Mesendoderm (in vitro differentiated cells): Measurements from ENCODE around the gene SERPINB1.

Source experiments
- DNase-seq: peaks from one replicate; pipeline ENCODE4 v3.0.0; 2013
- H2AK5ac ChIP-seq: 2 replicates; pipeline ENCODE4 v1.6.1; 2013; ENCODE audit warnings: low read length, inconsistent platforms
- H2BK120ac ChIP-seq: 2 replicates; pipeline ENCODE4 v1.6.1; 2013; ENCODE audit warnings: low read depth, mild to moderate bottlenecking, low read length, moderate library complexity, mixed read lengths
- H2BK15ac ChIP-seq: replicated peaks from 2 replicates; pipeline ENCODE4 v1.6.1; 2013; ENCODE audit warnings: low read depth, mild to moderate bottlenecking, moderate library complexity
- H2BK5ac ChIP-seq: 2 replicates; pipeline ENCODE4 v1.6.1; 2013; ENCODE audit warnings: low read length, inconsistent platforms
- H3K18ac ChIP-seq: 2 replicates; pipeline ENCODE4 v1.6.1; 2013; ENCODE audit warnings: mild to moderate bottlenecking, low read length, mixed read lengths
- H3K23ac ChIP-seq: one replicate; pipeline ENCODE4 v1.6.1; 2013; ENCODE audit warnings: low read length
- H3K27ac ChIP-seq: 2 replicates; pipeline ENCODE4 v1.5.1; 2013; ENCODE audit warnings: low read depth, mild to moderate bottlenecking, inconsistent platforms, low read length, moderate library complexity
- H3K27me3 ChIP-seq: 2 replicates; pipeline ENCODE4 v1.6.1; 2013; ENCODE audit warnings: low read length, control low read depth, mild to moderate bottlenecking, inconsistent platforms; ENCODE audit not compliant: insufficient read depth, poor library complexity
- H3K36me3 ChIP-seq: 2 replicates; pipeline ENCODE4 v1.6.1; 2013; ENCODE audit warnings: low read length, inconsistent platforms; ENCODE audit not compliant: control insufficient read depth, insufficient read depth
- H3K4ac ChIP-seq: one replicate; pipeline ENCODE4 v1.6.1; 2013; ENCODE audit warnings: low read depth, mild to moderate bottlenecking, low read length, moderate library complexity
- H3K4me1 ChIP-seq: 2 replicates; pipeline ENCODE4 v1.6.1; 2013; ENCODE audit warnings: low read depth, low read length, inconsistent platforms; ENCODE audit not compliant: control insufficient read depth
- H3K4me2 ChIP-seq: 2 replicates; pipeline ENCODE4 v1.6.1; 2013; ENCODE audit warnings: low read length
- H3K4me3 ChIP-seq: 2 replicates; pipeline ENCODE4 v1.5.1; 2013; ENCODE audit warnings: mild to moderate bottlenecking, low read length
- H3K56ac ChIP-seq: one replicate; pipeline ENCODE4 v1.6.1; 2013; ENCODE audit warnings: low read length
- H3K79me1 ChIP-seq: 2 replicates; pipeline ENCODE4 v1.6.1; 2013; ENCODE audit warnings: low read length, inconsistent platforms
- H3K79me2 ChIP-seq: 2 replicates; pipeline ENCODE4 v1.6.1; 2013; ENCODE audit warnings: mild to moderate bottlenecking, low read length; ENCODE audit not compliant: control insufficient read depth, insufficient read depth
- H3K9ac ChIP-seq: 2 replicates; pipeline ENCODE4 v1.6.1; 2013; ENCODE audit warnings: low read length, inconsistent platforms
- H4K5ac ChIP-seq: one replicate; pipeline ENCODE4 v1.6.1; 2013; ENCODE audit warnings: low read length
- H4K8ac ChIP-seq: one replicate; pipeline ENCODE4 v1.6.1; 2013; ENCODE audit warnings: low read depth, mild to moderate bottlenecking, control low read depth, low read length, moderate library complexity
- WGBS: extraction: QIAGEN DNeasy Blood & Tissue Kit; methylation state at CpG from one replicate; pipeline ENCODE4 v1.1.7; 2013; ENCODE audit warnings: low lambda C conversion rate, missing lambda C conversion rate; ENCODE audit not compliant: insufficient coverage; ENCODE audit errors: extremely low coverage; 5-methylcytosine and 5-hydroxymethylcytosine counted together

SERPINB1 gene

DNA sequence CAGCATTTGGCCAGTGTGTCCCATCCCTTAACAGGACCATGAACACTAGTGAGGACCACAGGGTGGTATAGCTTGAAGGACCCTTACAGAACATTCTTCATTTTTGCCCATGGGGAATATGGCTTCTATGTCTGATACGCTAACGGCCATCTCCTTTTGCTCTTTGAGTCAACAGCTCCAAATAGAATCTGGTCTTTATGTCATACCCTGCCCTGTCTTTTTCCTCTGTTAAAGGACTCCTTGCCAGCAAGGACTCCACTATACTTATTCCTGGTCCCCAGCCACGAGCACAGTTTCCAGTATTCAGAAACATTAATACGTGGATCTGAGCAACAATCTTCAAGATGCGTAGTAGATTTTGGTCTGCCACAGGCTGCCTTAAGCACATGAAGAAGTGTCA lies 22.5 kb downstream of the SERPINB1 start:
- H4K8ac ChIP-seq: no peak overlapping the region
- no peak overlapping the region for H2BK120ac ChIP-seq
- no peak overlapping the region for H3K23ac ChIP-seq
- no peak overlapping the region for H3K4me2 ChIP-seq
- H3K27me3 ChIP-seq: no peaks in the 10 kb centered on the region
- no peak overlapping the region for H3K18ac ChIP-seq
- H3K56ac ChIP-seq: no peak overlapping the region
- no peak overlapping the region for H3K27ac ChIP-seq
- no peak overlapping the region for H2AK5ac ChIP-seq
- H3K79me2 ChIP-seq: no peaks in the 10 kb centered on the region
- WGBS: no CpG with 5 or more reads among the region's 5 CpGs
- no peak overlapping the region for H2BK15ac ChIP-seq
- no peak overlapping the region for H3K4me3 ChIP-seq
- H3K4me1 ChIP-seq: no peaks in the 10 kb centered on the region
- H3K36me3 ChIP-seq: no peaks in the 10 kb centered on the region
- H4K5ac ChIP-seq: no peak overlapping the region
- no peak for DNase-seq
- no peak overlapping the region for H2BK5ac ChIP-seq
- H3K9ac ChIP-seq: no peak overlapping the region
- no peaks in the 10 kb centered on the region for H3K79me1 ChIP-seq
- no peak overlapping the region for H3K4ac ChIP-seq

DNA sequence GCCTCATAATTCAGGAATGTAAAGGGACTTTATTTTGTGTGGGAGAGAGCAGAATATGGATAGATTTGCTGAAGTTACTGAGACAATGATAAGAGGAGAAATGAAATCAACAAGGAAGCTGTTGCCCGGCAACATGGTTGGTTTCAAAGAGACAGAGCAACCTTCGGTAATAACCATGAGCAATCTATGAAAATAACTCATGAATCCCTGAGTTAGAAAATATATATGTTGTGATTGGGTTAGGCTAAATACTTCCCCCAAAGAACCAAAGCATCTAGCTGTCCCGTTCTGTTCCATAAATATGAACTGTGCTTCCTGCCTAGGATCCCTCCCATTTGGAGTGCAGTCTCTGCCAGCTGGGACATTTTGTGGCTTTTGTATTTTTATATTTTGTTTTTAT lies 23.1 kb downstream of the SERPINB1 start:
- H2BK15ac ChIP-seq: no peak overlapping the region
- no peak overlapping the region for H4K5ac ChIP-seq
- H3K4ac ChIP-seq: no peak overlapping the region
- no peak overlapping the region for H4K8ac ChIP-seq
- no peak overlapping the region for H3K27ac ChIP-seq
- no peak overlapping the region for H3K4me3 ChIP-seq
- no peaks in the 10 kb centered on the region for H3K79me1 ChIP-seq
- H2BK5ac ChIP-seq: no peak overlapping the region
- H3K27me3 ChIP-seq: no peaks in the 10 kb centered on the region
- H3K9ac ChIP-seq: no peak overlapping the region
- no peak overlapping the region for H3K23ac ChIP-seq
- H2AK5ac ChIP-seq: no peak overlapping the region
- no peaks in the 10 kb centered on the region for H3K36me3 ChIP-seq
- H3K18ac ChIP-seq: no peak overlapping the region
- WGBS: no CpG with 5 or more reads among the region's 3 CpGs
- DNase-seq: no peak
- H3K4me2 ChIP-seq: no peak overlapping the region
- no peak overlapping the region for H2BK120ac ChIP-seq
- no peaks in the 10 kb centered on the region for H3K79me2 ChIP-seq
- no peaks in the 10 kb centered on the region for H3K4me1 ChIP-seq
- no peak overlapping the region for H3K56ac ChIP-seq

DNA sequence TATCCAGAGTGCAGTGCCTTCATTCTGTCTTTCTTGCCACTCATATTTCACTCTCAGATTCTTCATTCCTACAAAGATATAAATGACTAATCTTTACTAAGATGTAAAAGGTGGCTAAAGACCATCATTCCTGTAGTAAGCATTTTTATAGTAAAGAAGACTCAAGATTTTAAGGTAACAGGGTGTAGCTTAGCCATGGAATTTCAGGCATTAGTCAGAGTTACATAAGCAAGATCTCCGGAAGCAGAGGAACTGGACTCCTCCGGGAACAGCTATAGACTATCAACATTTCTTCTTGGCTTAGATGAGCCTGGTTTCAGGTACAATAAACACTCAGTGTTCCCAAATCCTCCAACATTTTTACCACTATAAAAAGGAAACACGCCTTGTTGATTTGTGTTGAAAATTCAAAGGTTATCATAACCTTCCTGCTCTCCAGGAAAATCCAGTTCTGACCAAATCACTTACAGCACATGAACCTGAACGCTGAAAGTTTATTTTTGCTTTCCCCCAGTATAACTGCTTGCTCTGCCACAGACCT lies 23.7 kb downstream of the SERPINB1 start:
- no peak overlapping the region for H3K27ac ChIP-seq
- H2BK120ac ChIP-seq: no peak overlapping the region
- H3K56ac ChIP-seq: no peak overlapping the region
- H3K4ac ChIP-seq: no peak overlapping the region
- no peak overlapping the region for H3K9ac ChIP-seq
- H4K5ac ChIP-seq: no peak overlapping the region
- no peak overlapping the region for H3K18ac ChIP-seq
- H4K8ac ChIP-seq: no peak overlapping the region
- H3K36me3 ChIP-seq: no peaks in the 10 kb centered on the region
- H3K23ac ChIP-seq: no peak overlapping the region
- no peak overlapping the region for H2BK15ac ChIP-seq
- no CpG with 5 or more reads among the region's 4 CpGs for WGBS
- H3K4me1 ChIP-seq: no peaks in the 10 kb centered on the region
- no peaks in the 10 kb centered on the region for H3K27me3 ChIP-seq
- no peaks in the 10 kb centered on the region for H3K79me2 ChIP-seq
- H3K79me1 ChIP-seq: no peaks in the 10 kb centered on the region
- DNase-seq: no peak
- no peak overlapping the region for H3K4me2 ChIP-seq
- H3K4me3 ChIP-seq: no peak overlapping the region
- H2AK5ac ChIP-seq: no peak overlapping the region
- H2BK5ac ChIP-seq: no peak overlapping the region

DNA sequence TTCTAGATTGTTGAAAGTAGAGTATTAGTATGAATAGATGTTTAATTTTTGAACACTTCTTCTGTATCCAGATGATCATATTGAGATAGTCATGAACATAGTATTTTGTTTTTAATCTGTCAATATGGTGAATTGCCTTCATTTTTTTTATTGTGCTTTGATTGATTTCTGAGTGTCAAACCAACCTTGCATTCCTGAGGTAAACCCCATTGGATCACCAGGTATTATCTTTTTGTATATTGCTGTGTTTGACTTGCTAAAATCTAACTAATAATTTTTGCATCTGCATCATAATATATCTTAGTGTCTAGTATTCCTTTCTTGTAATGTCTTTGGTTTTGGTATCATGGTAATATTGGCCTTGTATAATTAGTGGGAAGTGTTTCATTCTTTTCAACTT lies 25.5 kb downstream of the SERPINB1 start:
- H3K56ac ChIP-seq: no peak overlapping the region
- H3K79me1 ChIP-seq: no peaks in the 10 kb centered on the region
- H3K4me2 ChIP-seq: no peak overlapping the region
- no peak overlapping the region for H3K4me3 ChIP-seq
- H2AK5ac ChIP-seq: no peak overlapping the region
- H3K36me3 ChIP-seq: no peaks in the 10 kb centered on the region
- no peak overlapping the region for H3K23ac ChIP-seq
- H4K8ac ChIP-seq: no peak overlapping the region
- H3K4ac ChIP-seq: no peak overlapping the region
- H3K27me3 ChIP-seq: no peaks in the 10 kb centered on the region
- H2BK15ac ChIP-seq: no peak overlapping the region
- H3K79me2 ChIP-seq: no peaks in the 10 kb centered on the region
- no peak overlapping the region for H2BK120ac ChIP-seq
- no peak overlapping the region for H3K18ac ChIP-seq
- no peak for DNase-seq
- no peak overlapping the region for H2BK5ac ChIP-seq
- no peak overlapping the region for H3K9ac ChIP-seq
- no peak overlapping the region for H4K5ac ChIP-seq
- H3K27ac ChIP-seq: no peak overlapping the region
- no peaks in the 10 kb centered on the region for H3K4me1 ChIP-seq

DNA sequence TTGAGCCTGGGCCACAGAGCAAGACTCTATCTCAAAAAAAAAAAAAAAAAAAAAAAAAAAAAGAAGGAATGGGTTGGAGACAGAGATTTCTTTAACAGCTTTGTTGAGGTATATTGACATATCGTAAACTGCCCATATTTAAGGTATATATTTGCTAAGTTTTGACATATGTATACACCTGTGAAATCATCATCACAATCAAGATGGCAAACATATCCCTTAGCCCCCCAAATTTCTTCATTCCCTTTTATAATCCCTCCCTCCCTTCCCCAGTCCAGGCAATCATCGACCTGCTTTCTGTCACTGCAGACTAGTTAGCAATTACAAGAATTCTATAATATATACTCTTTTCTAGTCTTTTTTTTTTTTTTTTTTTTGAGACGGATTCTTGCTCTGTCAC lies 29.0 kb downstream of the SERPINB1 start:
- no peak overlapping the region for H3K56ac ChIP-seq
- H2BK15ac ChIP-seq: no peak overlapping the region
- no peak overlapping the region for H3K4me2 ChIP-seq
- H2BK120ac ChIP-seq: no peak overlapping the region
- no peak overlapping the region for H4K5ac ChIP-seq
- no peaks in the 10 kb centered on the region for H3K27me3 ChIP-seq
- H2BK5ac ChIP-seq: no peak overlapping the region
- WGBS: no CpG with 5 or more reads among the region's 3 CpGs
- no peak for DNase-seq
- no peak overlapping the region for H3K23ac ChIP-seq
- H4K8ac ChIP-seq: no peak overlapping the region
- H3K4ac ChIP-seq: no peak overlapping the region
- no peak overlapping the region for H3K9ac ChIP-seq
- no peaks in the 10 kb centered on the region for H3K79me2 ChIP-seq
- no peak overlapping the region for H3K27ac ChIP-seq
- no peak overlapping the region for H3K18ac ChIP-seq
- H3K4me1 ChIP-seq: no peaks in the 10 kb centered on the region
- H2AK5ac ChIP-seq: no peak overlapping the region
- H3K4me3 ChIP-seq: no peak overlapping the region
- H3K79me1 ChIP-seq: no peaks in the 10 kb centered on the region
- H3K36me3 ChIP-seq: no peaks in the 10 kb centered on the region

DNA sequence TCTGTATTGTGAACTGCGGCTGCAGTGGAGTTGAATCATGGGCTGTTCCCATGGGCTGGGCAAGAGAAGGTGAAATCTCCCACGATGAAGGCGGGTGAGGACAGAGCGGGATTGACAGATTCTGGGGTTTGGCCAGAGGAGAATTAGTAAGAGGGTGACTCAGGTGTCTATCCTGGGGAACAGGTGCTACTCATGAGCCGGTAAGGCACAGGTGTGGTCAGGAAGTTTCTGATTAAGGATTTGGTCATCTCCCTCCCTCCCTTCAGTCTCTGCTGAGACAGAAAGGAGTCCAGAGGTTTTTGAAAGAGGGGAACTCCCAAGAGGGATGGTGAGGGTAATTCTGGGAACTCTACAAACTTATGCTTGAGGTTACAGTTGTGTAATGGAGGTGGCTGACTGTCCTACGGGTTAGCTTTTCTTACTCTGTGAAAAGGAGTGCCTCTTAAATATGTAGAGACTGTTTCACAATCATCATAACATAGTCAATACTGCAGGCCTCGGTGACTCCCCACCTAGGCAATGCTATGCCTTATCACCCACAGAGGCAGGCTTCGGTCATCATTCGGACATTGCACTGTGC lies 31.5 kb downstream of the SERPINB1 start:
- Histone ChIP-seq H3K4ac (no peak overlapping the region), H3K23ac (no peak overlapping the region), H4K8ac (no peak overlapping the region), H2BK15ac (no peak overlapping the region), H3K18ac (no peak overlapping the region), H3K4me2 (no peak overlapping the region), H3K4me3 (no peak overlapping the region), H2AK5ac (no peak overlapping the region), H3K36me3 (no peaks in the 10 kb centered on the region), H3K4me1 (no peaks in the 10 kb centered on the region), H3K27me3 (no peaks in the 10 kb centered on the region), H3K9ac (no peak overlapping the region), H4K5ac (no peak overlapping the region), H3K27ac (no peak overlapping the region), H3K79me2 (no peaks in the 10 kb centered on the region), H2BK5ac (no peak overlapping the region), H3K79me1 (no peaks in the 10 kb centered on the region), H3K56ac (no peak overlapping the region), H2BK120ac (no peak overlapping the region)
- DNase-seq: no peak
- WGBS: no CpG with 5 or more reads among the region's 9 CpGs
